Cortex of kidney (tissue), 1 donor: Measurements from ENCODE around the gene CPNE6.

Experiments used
- DNase-seq: peaks from one replicate; lab custom pipeline; 2025; lab: John Stamatoyannopoulos, UW

Gene CPNE6

GRCh38 chr14:24054646-24055045 is 16.7 kb upstream of the CPNE6 start:
- DNase-seq: no peak

GRCh38 chr14:24055971-24056799 is 15.2 kb upstream of the CPNE6 start:
- no peak for DNase-seq

- no peak for DNase-seq
Observed at GRCh38 chr14:24056800-24057184, 14.6 kb upstream of the CPNE6 start.

GRCh38 chr14:24057271-24057670 is 14.1 kb upstream of the CPNE6 start:
- DNase-seq: no peak

- DNase-seq: no peak
Observed at GRCh38 chr14:24057867-24058259, 13.5 kb upstream of the CPNE6 start.

- DNase-seq: no peak
Observed at GRCh38 chr14:24058260-24058950, 13.0 kb upstream of the CPNE6 start.

GRCh38 chr14:24058951-24059475 is 12.3 kb upstream of the CPNE6 start:
- DNase-seq: no peak

DNA sequence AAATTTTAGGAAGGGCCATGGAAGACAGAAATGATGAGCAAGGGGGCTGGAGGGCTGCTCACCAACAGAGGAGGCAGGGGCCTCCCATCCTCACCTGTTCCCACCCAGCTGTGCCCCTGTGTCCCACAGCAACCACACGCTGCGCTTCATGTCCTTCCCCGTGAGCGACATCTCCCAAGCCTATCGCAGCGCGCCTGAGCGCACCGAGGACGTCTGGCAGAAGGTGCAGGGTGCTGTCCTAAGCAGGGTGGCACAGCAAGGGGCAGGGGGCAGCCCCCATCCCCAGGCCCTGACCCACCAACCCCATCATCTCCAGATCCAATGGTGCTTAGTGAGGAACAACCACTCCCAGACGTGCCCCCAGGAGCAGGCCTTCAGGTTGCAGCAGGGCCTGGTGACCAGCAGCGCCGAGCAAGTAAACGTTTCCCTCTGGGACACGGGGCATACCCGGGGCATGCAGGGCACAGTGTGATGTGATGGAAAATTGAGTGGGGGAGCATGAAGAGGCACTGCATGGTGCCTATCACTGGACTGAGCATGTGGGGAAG is 11.4 kb upstream of the CPNE6 start:
- DNase-seq: no peak

DNA sequence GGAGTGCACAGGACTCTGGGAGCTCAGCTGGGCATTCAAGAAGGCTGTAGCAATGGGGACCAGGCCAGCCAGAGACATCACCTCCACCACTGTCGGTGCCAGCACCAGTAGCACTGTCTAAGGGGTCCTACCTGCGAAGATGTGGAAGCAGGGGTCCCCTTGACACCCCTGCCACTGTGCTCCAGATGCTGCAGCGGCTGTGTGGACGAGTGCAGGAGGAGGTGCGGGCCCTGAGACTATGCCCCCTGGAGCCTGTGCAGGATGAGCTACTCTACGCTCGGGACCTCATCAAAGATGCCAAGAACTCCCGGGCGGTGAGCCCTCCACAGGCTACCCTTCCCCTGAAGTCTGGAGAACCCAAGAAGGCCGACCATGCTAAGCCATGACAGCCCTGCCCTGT is 10.9 kb upstream of the CPNE6 start:
- no peak for DNase-seq

DNA sequence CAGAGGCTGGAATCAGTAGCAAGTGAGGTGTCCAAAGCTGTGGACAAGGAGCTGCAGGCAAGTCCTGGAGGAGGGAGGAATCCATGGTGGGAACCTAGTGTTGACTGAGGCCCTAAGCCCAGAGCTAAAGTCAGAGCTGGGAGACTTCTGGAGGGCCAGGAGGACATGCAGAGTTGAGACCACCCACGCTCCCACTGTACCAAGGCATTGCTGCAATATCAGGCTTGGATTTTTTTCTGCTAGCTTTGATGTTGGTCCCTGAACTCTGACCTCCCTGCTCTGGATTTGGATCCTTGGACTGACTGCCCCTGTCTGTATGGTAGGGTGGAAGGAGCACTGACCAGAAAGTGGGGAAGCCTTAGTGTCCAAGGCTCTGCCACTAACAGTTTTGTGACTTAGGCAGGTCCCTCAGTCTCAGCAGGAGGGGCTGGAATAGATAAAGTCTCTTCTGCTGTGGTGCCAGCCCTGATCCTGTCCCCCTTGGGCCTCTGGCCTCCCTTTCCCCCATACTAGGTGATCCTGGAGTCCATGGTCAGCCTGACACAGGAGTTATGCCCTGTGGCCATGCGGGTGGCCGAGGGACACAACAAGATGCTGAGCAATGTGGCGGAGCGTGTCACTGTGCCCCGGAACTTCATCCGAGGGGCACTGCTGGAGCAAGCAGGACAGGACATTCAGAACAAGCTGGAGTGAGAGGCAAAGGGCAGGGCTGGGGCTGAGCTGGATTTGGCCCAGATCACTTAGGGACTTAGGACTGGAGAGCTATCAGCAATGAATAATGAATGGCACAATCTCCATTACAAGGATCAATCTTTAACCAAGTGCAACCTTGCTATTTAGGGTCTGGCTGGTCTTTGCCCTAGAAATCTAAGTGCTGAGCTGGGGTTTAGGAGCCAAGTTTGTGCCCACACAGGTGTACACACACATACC is 10.1 kb upstream of the CPNE6 start:
- no peak for DNase-seq

- no peak for DNase-seq
Observed at GRCh38 chr14:24062216-24062980, 9.0 kb upstream of the CPNE6 start.

- no peak for DNase-seq
Observed at GRCh38 chr14:24063263-24063836, 8.0 kb upstream of the CPNE6 start.

DNA sequence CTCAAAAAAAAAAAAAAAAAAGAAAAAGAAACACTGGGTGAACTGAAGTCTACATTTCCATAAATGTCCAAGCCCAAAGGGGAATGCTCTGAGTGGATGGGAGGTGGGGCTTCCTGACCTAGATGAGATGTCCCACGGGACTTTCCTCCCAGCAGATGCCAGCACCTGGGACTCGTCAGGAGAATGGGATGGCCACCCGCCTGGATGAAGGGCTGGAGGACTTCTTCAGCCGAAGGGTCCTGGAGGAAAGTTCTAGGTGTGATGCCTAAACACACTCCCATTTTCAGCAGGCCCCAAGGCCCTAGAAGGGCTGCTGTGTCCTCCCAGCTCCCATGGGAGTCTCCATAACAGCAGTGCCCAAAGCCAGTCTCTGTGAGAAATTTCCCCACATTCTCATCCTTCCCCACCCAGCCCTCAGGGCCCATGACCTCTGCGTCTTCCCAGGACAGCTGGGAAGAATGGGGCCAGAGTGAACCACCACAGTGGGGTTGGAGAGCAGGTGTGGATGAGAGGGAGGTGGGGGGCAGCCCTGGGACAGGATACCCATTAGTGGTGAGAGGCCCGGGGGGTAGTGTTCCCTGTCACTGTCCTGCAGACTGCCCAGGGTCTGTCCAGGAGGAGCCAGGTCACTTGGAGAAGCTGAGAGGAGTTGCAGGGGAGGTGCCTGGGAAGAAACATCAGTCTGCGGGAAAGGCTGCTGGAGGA is 7.1 kb upstream of the CPNE6 start:
- DNase-seq: no peak

- no peak for DNase-seq
Observed at GRCh38 chr14:24064856-24065255, 6.5 kb upstream of the CPNE6 start.

- no peak for DNase-seq
Observed at GRCh38 chr14:24065408-24065807, 6.0 kb upstream of the CPNE6 start.

DNA sequence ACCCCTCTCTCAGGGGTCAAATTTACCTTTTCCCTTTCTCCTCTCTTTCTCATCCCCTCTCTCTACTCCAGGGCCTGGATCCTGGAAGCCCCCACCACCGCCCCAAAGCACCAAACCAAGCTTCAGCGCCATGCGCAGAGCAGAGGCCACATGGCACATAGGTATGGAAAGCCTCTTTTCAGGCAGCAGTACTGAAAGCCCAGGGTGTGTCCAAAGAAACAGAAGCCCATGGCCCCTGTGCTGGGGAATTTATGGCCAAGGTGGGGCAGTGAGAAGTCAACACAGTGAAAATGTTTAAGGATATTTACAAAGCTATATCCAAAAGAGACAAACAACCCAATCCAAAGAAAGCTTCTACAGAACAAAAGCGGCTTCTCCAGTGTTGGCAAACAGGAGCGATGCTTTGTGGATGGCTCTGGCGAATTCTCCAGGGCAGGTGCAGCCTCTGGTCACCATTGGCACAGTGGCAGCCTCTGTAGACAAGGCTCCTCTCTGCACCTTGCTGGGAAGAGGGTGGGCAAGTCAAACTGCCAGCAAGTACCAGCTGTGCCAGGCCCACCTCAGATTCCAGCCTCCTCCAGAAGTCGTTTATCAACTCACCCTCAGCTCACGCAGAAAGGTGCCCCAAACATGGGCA is 4.7 kb upstream of the CPNE6 start:
- DNase-seq: no peak

- DNase-seq: no peak
Observed at GRCh38 chr14:24067133-24068082, 4.0 kb upstream of the CPNE6 start.

GRCh38 chr14:24068711-24069410 is 2.5 kb upstream of the CPNE6 start:
- DNase-seq: no peak
